KOPT-K1 (cell line): ENCODE data around the gene UPK1B.
"Not testable (repeated sequence)": the region's sequence is repeated elsewhere in the genome, so short reads cannot be mapped to it uniquely, and the experiment has no call there.

ENCODE experiments used
- H3K27ac ChIP-seq: fragments of 200-600 bp; sonication (generic); 2 replicates; pipeline ENCODE4 v1.5.1; 2016; ENCODE audit warnings: antibody characterized with exemption, mild to moderate bottlenecking, low read depth, low read length; ENCODE audit not compliant: poor library complexity, severe bottlenecking
- H3K36me3 ChIP-seq: fragments of 200-600 bp; sonication (generic); 2 replicates; pipeline ENCODE4 v1.5.1; 2017; ENCODE audit warnings: antibody characterized with exemption, mild to moderate bottlenecking, low read length, moderate library complexity; ENCODE audit not compliant: insufficient read depth
- H3K9me3 ChIP-seq: fragments of 200-600 bp; sonication (generic); 2 replicates; pipeline ENCODE4 v1.5.1; 2017; ENCODE audit warnings: antibody characterized with exemption, low read length, mild to moderate bottlenecking; ENCODE audit not compliant: insufficient read depth, poor library complexity, severe bottlenecking

UPK1B gene

GRCh38 chr3:119160361-119160760 is 13.0 kb upstream of the UPK1B start:
- Histone ChIP-seq H3K27ac (no peak overlapping the region), H3K36me3 (no peaks in the 10 kb centered on the region)

GRCh38 chr3:119160815-119161214 is 12.6 kb upstream of the UPK1B start:
- Histone ChIP-seq H3K36me3 (no peaks in the 10 kb centered on the region), H3K27ac (no peak overlapping the region), H3K9me3 (peaks cover 19% of the 10 kb centered on the region)

More at GRCh38 chr3:119160361-119160760, 13.0 kb upstream of the UPK1B start:
- peaks cover 19% of the 10 kb centered on the region for H3K9me3 ChIP-seq

GRCh38 chr3:119161240-119161639 is 12.2 kb upstream of the UPK1B start:
- Histone ChIP-seq H3K27ac (no peak overlapping the region), H3K36me3 (no peaks in the 10 kb centered on the region), H3K9me3 (peaks cover 19% of the 10 kb centered on the region)

GRCh38 chr3:119164745-119165144 is 8.7 kb upstream of the UPK1B start:
- not testable (repeated sequence) for H3K36me3 ChIP-seq, H3K27ac ChIP-seq
- peaks cover 14% of the 10 kb centered on the region for H3K9me3 ChIP-seq

GRCh38 chr3:119170821-119171220 is 2.6 kb upstream of the UPK1B start:
- H3K9me3 ChIP-seq: no peaks in the 10 kb centered on the region
- no peaks in the 10 kb centered on the region for H3K36me3 ChIP-seq
- H3K27ac ChIP-seq: no peak overlapping the region

- Histone ChIP-seq H3K9me3 (no peaks in the 10 kb centered on the region), H3K27ac (no peak overlapping the region), H3K36me3 (no peaks in the 10 kb centered on the region)
Observed at GRCh38 chr3:119175872-119176756, 2.7 kb downstream of the UPK1B start.

GRCh38 chr3:119176778-119177177 is 3.4 kb downstream of the UPK1B start:
- Histone ChIP-seq H3K36me3 (no peaks in the 10 kb centered on the region), H3K27ac (no peak overlapping the region), H3K9me3 (no peaks in the 10 kb centered on the region)

- H3K27ac ChIP-seq: no peak overlapping the region
- H3K36me3 ChIP-seq: no peaks in the 10 kb centered on the region
- no peaks in the 10 kb centered on the region for H3K9me3 ChIP-seq
Observed at GRCh38 chr3:119177321-119177720, 3.9 kb downstream of the UPK1B start.

- Histone ChIP-seq H3K27ac (no peak overlapping the region), H3K9me3 (no peaks in the 10 kb centered on the region)
Observed at GRCh38 chr3:119181765-119182164, 8.4 kb downstream of the UPK1B start.

GRCh38 chr3:119184111-119184510 is 10.7 kb downstream of the UPK1B start:
- no peaks in the 10 kb centered on the region for H3K36me3 ChIP-seq
- no peak overlapping the region for H3K27ac ChIP-seq
- no peaks in the 10 kb centered on the region for H3K9me3 ChIP-seq

More at GRCh38 chr3:119181765-119182164, 8.4 kb downstream of the UPK1B start:
- H3K36me3 ChIP-seq: no peaks in the 10 kb centered on the region

GRCh38 chr3:119184796-119185570 is 11.6 kb downstream of the UPK1B start:
- no peaks in the 10 kb centered on the region for H3K9me3 ChIP-seq
- H3K27ac ChIP-seq: no peak overlapping the region
- H3K36me3 ChIP-seq: no peaks in the 10 kb centered on the region

- H3K9me3 ChIP-seq: no peaks in the 10 kb centered on the region
- H3K36me3 ChIP-seq: no peaks in the 10 kb centered on the region
- no peak overlapping the region for H3K27ac ChIP-seq
Observed at GRCh38 chr3:119187266-119187665, 13.9 kb downstream of the UPK1B start.

GRCh38 chr3:119191800-119192199 is 18.4 kb downstream of the UPK1B start:
- no peak overlapping the region for H3K27ac ChIP-seq
- no peaks in the 10 kb centered on the region for H3K9me3 ChIP-seq
- H3K36me3 ChIP-seq: no peaks in the 10 kb centered on the region

- Histone ChIP-seq H3K9me3 (no peaks in the 10 kb centered on the region), H3K36me3 (no peaks in the 10 kb centered on the region), H3K27ac (no peak overlapping the region)
Observed at GRCh38 chr3:119194237-119195150, 21.1 kb downstream of the UPK1B start.

- no peaks in the 10 kb centered on the region for H3K36me3 ChIP-seq
- no peak overlapping the region for H3K27ac ChIP-seq
- no peaks in the 10 kb centered on the region for H3K9me3 ChIP-seq
Observed at GRCh38 chr3:119195151-119195476, 21.7 kb downstream of the UPK1B start.
